IMR-90 (cell line): ENCODE results near the gene CDC5L. TPM values are rescaled to one million over a fixed set of nuclear protein-coding genes. Genes with fewer than 3 reads are reported as not detected.

Experiments used
- ATAC-seq: fragments of 200-7000 bp; cut with Tn5 transposase; 2 replicates; pipeline ENCODE4 v1.9.1; 2020; ENCODE audit warnings: low read depth, mild to moderate bottlenecking, moderate library complexity
- BruUV-seq: library from RNA; stranded (reverse); fragments of 400-500 nt; replicated peaks from 2 replicates; lab custom pipeline; 2021; lab: Mats Ljungman, UMichigan
- CTCF ChIA-PET: fragments of 300-600 bp; formaldehyde crosslinking; extraction: SDS; loops from one replicate; lab custom pipeline; 2021; ENCODE audit warnings: antibody characterized with exemption; lab: Yijun Ruan, JAX
- POLR2A ChIA-PET: fragments of 300-600 bp; sonication (Branson Sonifier 250); formaldehyde crosslinking; loops from one replicate; lab custom pipeline; 2022; ENCODE audit warnings: antibody characterized with exemption; ENCODE audit not compliant: unreplicated experiment; lab: Charles Lee
- DNase-seq: peaks from one replicate; pipeline ENCODE4 v3.0.0; 2013
- H2AFZ ChIP-seq: replicated peaks from 2 replicates; pipeline ENCODE3; 2013; ENCODE audit warnings: low read length, mild to moderate bottlenecking; ENCODE audit not compliant: poor library complexity
- H2AK5ac ChIP-seq: 2 replicates; pipeline ENCODE4 v1.6.1; 2013; ENCODE audit warnings: low read depth, low read length, inconsistent platforms
- H2AK9ac ChIP-seq: replicated peaks from 2 replicates; pipeline ENCODE3; 2013; ENCODE audit warnings: mild to moderate bottlenecking, low read depth, low read length, moderate library complexity; ENCODE audit not compliant: poor library complexity
- H2BK120ac ChIP-seq: 2 replicates; pipeline ENCODE4 v1.6.1; 2013; ENCODE audit warnings: low read depth, low read length, inconsistent platforms
- H2BK15ac ChIP-seq: 3 replicates; pipeline ENCODE4 v1.6.1; 2013; ENCODE audit warnings: low read depth, low read length, inconsistent platforms
- H2BK20ac ChIP-seq: 2 replicates; pipeline ENCODE4 v1.6.1; 2013; ENCODE audit warnings: low read depth, mild to moderate bottlenecking, inconsistent platforms, low read length, moderate library complexity
- H2BK5ac ChIP-seq: 2 replicates; pipeline ENCODE4 v1.6.1; 2013; ENCODE audit warnings: mild to moderate bottlenecking, low read depth, low read length, inconsistent platforms; ENCODE audit not compliant: poor library complexity, severe bottlenecking
- H3K14ac ChIP-seq: replicated peaks from 2 replicates; pipeline ENCODE4 v1.6.1; 2013; ENCODE audit warnings: low read depth, low read length, inconsistent platforms
- H3K18ac ChIP-seq: 2 replicates; pipeline ENCODE4 v1.6.1; 2013; ENCODE audit warnings: low read depth, low read length, control low read depth
- H3K23ac ChIP-seq: 2 replicates; pipeline ENCODE4 v1.6.1; 2013; ENCODE audit warnings: low read depth, low read length, inconsistent platforms
- H3K27ac ChIP-seq: 2 replicates; pipeline ENCODE4 v1.5.1; 2013; ENCODE audit warnings: mild to moderate bottlenecking, control low read depth, low read length; ENCODE audit not compliant: insufficient read depth
- H3K27me3 ChIP-seq: 2 replicates; pipeline ENCODE4 v1.6.1; 2013; ENCODE audit warnings: low read length; ENCODE audit not compliant: control insufficient read depth, insufficient read depth
- H3K36me3 ChIP-seq: 2 replicates; pipeline ENCODE4 v1.6.1; 2013; ENCODE audit warnings: low read length, mixed read lengths; ENCODE audit not compliant: control insufficient read depth, insufficient read depth
- H3K4ac ChIP-seq: 2 replicates; pipeline ENCODE4 v1.6.1; 2013; ENCODE audit warnings: low read depth, low read length, inconsistent platforms
- H3K4me1 ChIP-seq: 2 replicates; pipeline ENCODE4 v1.6.1; 2013; ENCODE audit warnings: low read length, mixed read lengths; ENCODE audit not compliant: control insufficient read depth, insufficient read depth
- H3K4me2 ChIP-seq: 2 replicates; pipeline ENCODE4 v1.6.1; 2013; ENCODE audit warnings: low read depth, mild to moderate bottlenecking, control low read depth, low read length, moderate library complexity
- H3K4me3 ChIP-seq: 2 replicates; pipeline ENCODE4 v1.5.1; 2013; ENCODE audit warnings: low read depth, mild to moderate bottlenecking, control low read depth, low read length, moderate library complexity; ENCODE audit not compliant: insufficient read depth
- H3K56ac ChIP-seq: 2 replicates; pipeline ENCODE4 v1.6.1; 2013; ENCODE audit warnings: low read length, inconsistent platforms; ENCODE audit not compliant: insufficient read depth; ENCODE audit errors: extremely low read depth
- H3K79me1 ChIP-seq, 2 experiments: 2 replicates each; pipeline ENCODE4 v1.6.1; 2013; ENCODE audit warnings: low read length in 2 of 2, inconsistent platforms in 1 of 2, low read depth in 1 of 2
- H3K9ac ChIP-seq: 2 replicates; pipeline ENCODE4 v1.6.1; 2013; ENCODE audit warnings: low read depth, low read length, control low read depth
- H3K9me1 ChIP-seq: 2 replicates; pipeline ENCODE4 v1.6.1; 2013; ENCODE audit warnings: low read length, inconsistent platforms; ENCODE audit not compliant: insufficient read depth
- H3K9me3 ChIP-seq: 2 replicates; pipeline ENCODE4 v1.6.1; 2013; ENCODE audit warnings: low read length; ENCODE audit not compliant: control insufficient read depth, insufficient read depth
- H4K20me1 ChIP-seq: 2 replicates; pipeline ENCODE4 v1.6.1; 2013; ENCODE audit warnings: low read length, inconsistent platforms; ENCODE audit not compliant: insufficient read depth
- H4K5ac ChIP-seq: 2 replicates; pipeline ENCODE4 v1.6.1; 2013; ENCODE audit warnings: mild to moderate bottlenecking, low read depth, low read length, control low read depth
- H4K8ac ChIP-seq, 2 experiments: 2 replicates each; pipeline ENCODE4 v1.6.1; 2013; ENCODE audit warnings: low read depth in 2 of 2, low read length in 2 of 2, control low read depth in 1 of 2, inconsistent platforms in 1 of 2
- H4K91ac ChIP-seq: 2 replicates; pipeline ENCODE4 v1.6.1; 2013; ENCODE audit warnings: low read depth, low read length, inconsistent platforms; ENCODE audit not compliant: insufficient read depth
- BHLHE40 ChIP-seq: fragments of 150-350 bp; IDR thresholded peaks from 2 replicates; pipeline ENCODE4 v1.6.1; 2016; ENCODE audit warnings: mild to moderate bottlenecking, low read depth, low read length
- CEBPB ChIP-seq: IDR thresholded peaks from 2 replicates; pipeline ENCODE4 v1.6.1; 2012; ENCODE audit warnings: low read depth, low read length, improper control_type of control experiment
- CHD1 ChIP-seq: IDR thresholded peaks from 2 replicates; pipeline ENCODE4 v1.6.1; 2012; ENCODE audit warnings: low read depth, low read length, improper control_type of control experiment
- CTCF ChIP-seq: conservative IDR thresholded peaks from 2 replicates; pipeline ENCODE4 v1.5.1; 2012; ENCODE audit warnings: mild to moderate bottlenecking, low read depth, low read length, improper control_type of control experiment
- ELK1 ChIP-seq: fragments of 150-350 bp; IDR thresholded peaks from 2 replicates; pipeline ENCODE4 v1.6.1; 2016; ENCODE audit warnings: low read depth, mild to moderate bottlenecking, low read length, moderate library complexity, borderline replicate concordance
- MAFK ChIP-seq: IDR thresholded peaks from 2 replicates; pipeline ENCODE4 v1.6.1; 2012; ENCODE audit warnings: low read depth, low read length, improper control_type of control experiment
- MAZ ChIP-seq: IDR thresholded peaks from 2 replicates; pipeline ENCODE4 v1.6.1; 2012; ENCODE audit warnings: low read depth, mild to moderate bottlenecking, low read length, improper control_type of control experiment, moderate library complexity, borderline replicate concordance
- NFE2L2 ChIP-seq: fragments of 150-350 bp; IDR thresholded peaks from 2 replicates; pipeline ENCODE4 v1.6.1; 2016; ENCODE audit warnings: low read depth, mild to moderate bottlenecking, low read length
- POLR2A ChIP-seq: IDR thresholded peaks from 2 replicates; pipeline ENCODE4 v1.6.1; 2012; ENCODE audit warnings: mild to moderate bottlenecking, low read depth, low read length
- RAD21 ChIP-seq: IDR thresholded peaks from 2 replicates; pipeline ENCODE4 v1.6.1; 2012; ENCODE audit warnings: low read length, improper control_type of control experiment
- RCOR1 ChIP-seq: IDR thresholded peaks from 2 replicates; pipeline ENCODE4 v1.6.1; 2012; ENCODE audit warnings: mild to moderate bottlenecking, low read length, improper control_type of control experiment; ENCODE audit not compliant: insufficient replicate concordance
- RFX5 ChIP-seq: IDR thresholded peaks from 2 replicates; pipeline ENCODE4 v1.8.0; 2012; ENCODE audit warnings: low read depth, mild to moderate bottlenecking, low read length, moderate library complexity
- dilution Hi-C: fragments of 300-500 bp; cut with HindIII; formaldehyde crosslinking; loops from one replicate; pipeline ENCODE4 v1.14.3; 2018; ENCODE audit warnings: low sequenced_read_pairs; ENCODE audit not compliant: unreplicated experiment
- in situ Hi-C: fragments of 300-500 bp; cut with MboI; formaldehyde crosslinking; loops from 3 replicates; pipeline ENCODE4 v1.14.3; 2019; ENCODE audit warnings: low sequenced_read_pairs, inconsistent platforms, mixed read lengths
- intact Hi-C: fragments of 100-400 bp; cut with micrococcal nuclease; formaldehyde crosslinking; loops from 2 replicates; pipeline ENCODE4 v1.10.0; 2022
- polyA plus RNA-seq, 3 experiments: library from polyadenylated mRNA; depleted of rRNA; stranded (reverse); fragments of >200 nt; gene quantifications; 2 replicates each; pipeline ENCODE4 v1.2.3, GENCODE V29; 2012; ENCODE audit warnings: low replicate concordance in 1 of 3
- total RNA-seq: library from RNA; depleted of rRNA; stranded (reverse); fragments of >200 nt; gene quantifications from 2 replicates; pipeline ENCODE4 v1.2.3, GENCODE V29; 2012

Gene CDC5L
- total and polyA plus RNA-seq, 2 of the 4 experiments (the other 2 are of a cell fraction), result 9.9 to 17.7 TPM

- BruUV-seq, result no TSS peak
- in situ Hi-C loops (no loop called here), dilution Hi-C loops (no loop called here), intact Hi-C loops (no loop called here)
- Histone ChIP-seq H3K4ac (no peak overlapping the region), H2AK9ac (no peak overlapping the region), H3K4me1 (peaks cover 5% of the 10 kb centered on the region), H3K23ac (no peak overlapping the region), H4K8ac (no peak overlapping the region), H3K27ac (no peak overlapping the region), H3K4me2 (no peak overlapping the region), H4K20me1 (0 out of 2 replicates have a peak, but pooled peaks cover 3% of the 10 kb centered on the region), H3K56ac (no peak overlapping the region), H4K91ac (no peak overlapping the region), H2BK15ac (no peak overlapping the region), H2AFZ (no peak overlapping the region), H3K9me1 (no peaks in the 10 kb centered on the region), H3K14ac (no peak overlapping the region), H3K79me1 (peaks cover 17 to 30% of the 10 kb centered on the region in 2 experiments), H3K9ac (no peak overlapping the region), H3K36me3 (peaks cover 5% of the 10 kb centered on the region), H3K4me3 (no peak overlapping the region), H3K27me3 (no peaks in the 10 kb centered on the region), H3K9me3 (peaks cover 3% of the 10 kb centered on the region; the same call in 1 of the 2 replicates), H2BK20ac (no peak overlapping the region), H2BK5ac (no peak overlapping the region), H2AK5ac (no peak overlapping the region), H3K18ac (no peak overlapping the region), H4K5ac (no peak overlapping the region), H2BK120ac (no peak overlapping the region)
- TF ChIP-seq BHLHE40, result no peak
- TF ChIP-seq CEBPB, result no peak
- no peak for TF ChIP-seq MAFK
- TF ChIP-seq RFX5, result no peak
- TF ChIP-seq NFE2L2, result no peak
- TF ChIP-seq RCOR1, result no peak
- TF ChIP-seq CTCF, result no peak
- TF ChIP-seq RAD21, result no peak
- no peak for TF ChIP-seq MAZ
- no peak for TF ChIP-seq CHD1
- TF ChIP-seq ELK1, result no peak
- no peak for TF ChIP-seq POLR2A
- ATAC-seq, result no peak
- POLR2A ChIA-PET, result no interaction called here
- CTCF ChIA-PET, result interaction anchor here (0.6 kb wide), 1 partner anchor 14 kb away, joined by 3 read pairs; no protein-coding TSS in a partner anchor
- no peak for DNase-seq
Observed at GRCh38 chr6:44442833-44443444, 55.4 kb downstream of the CDC5L start.
